D721Med (cell line): ENCODE results near the gene TUBB8.

Experiments used
- DNase-seq: peaks from one replicate; pipeline ENCODE4 v3.0.0; 2011; ENCODE audit warnings: low spot score; ENCODE audit not compliant: insufficient read length
- FAIRE-seq: peaks from 2 replicates; lab custom pipeline; 2011; peaks lifted over from hg19 to GRCh38; lab: Jason Lieb, UNC
- TF ChIP-seq, protein P1 (sequence below): IDR thresholded peaks from 2 replicates; pipeline ENCODE4 v1.5.1; 2012; ENCODE audit warnings: mild to moderate bottlenecking, control low read depth; ENCODE audit not compliant: insufficient read depth; ENCODE audit errors: missing control alignments

The TUBB8 gene

DNA sequence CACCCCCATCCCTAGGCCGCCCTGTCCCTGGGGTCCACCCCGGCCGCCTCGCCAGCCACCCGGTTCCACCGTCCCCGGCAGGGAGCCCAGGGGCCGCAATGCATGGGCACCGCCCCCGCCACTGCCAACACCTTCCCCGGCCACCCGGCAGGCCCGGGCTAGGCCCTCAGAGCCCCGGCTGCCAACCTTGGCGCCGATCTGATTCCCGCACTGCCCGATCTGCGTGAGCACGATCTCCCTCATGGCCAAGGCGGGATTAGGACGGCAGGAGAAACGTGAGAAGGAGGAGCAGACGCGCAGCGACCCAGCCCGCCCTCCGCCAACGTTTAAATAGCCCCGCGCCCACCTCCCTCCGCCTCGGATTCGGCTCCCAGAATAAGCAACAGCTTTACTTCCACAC lies at the start of gene TUBB8:
TSS of gene TUBB8 (minus strand) at position 301 of the 400 bp plus-strand sequence. CDS start at position 243, 58 bp downstream.
- DNase-seq = no peak
- TF ChIP-seq, protein P1, sequence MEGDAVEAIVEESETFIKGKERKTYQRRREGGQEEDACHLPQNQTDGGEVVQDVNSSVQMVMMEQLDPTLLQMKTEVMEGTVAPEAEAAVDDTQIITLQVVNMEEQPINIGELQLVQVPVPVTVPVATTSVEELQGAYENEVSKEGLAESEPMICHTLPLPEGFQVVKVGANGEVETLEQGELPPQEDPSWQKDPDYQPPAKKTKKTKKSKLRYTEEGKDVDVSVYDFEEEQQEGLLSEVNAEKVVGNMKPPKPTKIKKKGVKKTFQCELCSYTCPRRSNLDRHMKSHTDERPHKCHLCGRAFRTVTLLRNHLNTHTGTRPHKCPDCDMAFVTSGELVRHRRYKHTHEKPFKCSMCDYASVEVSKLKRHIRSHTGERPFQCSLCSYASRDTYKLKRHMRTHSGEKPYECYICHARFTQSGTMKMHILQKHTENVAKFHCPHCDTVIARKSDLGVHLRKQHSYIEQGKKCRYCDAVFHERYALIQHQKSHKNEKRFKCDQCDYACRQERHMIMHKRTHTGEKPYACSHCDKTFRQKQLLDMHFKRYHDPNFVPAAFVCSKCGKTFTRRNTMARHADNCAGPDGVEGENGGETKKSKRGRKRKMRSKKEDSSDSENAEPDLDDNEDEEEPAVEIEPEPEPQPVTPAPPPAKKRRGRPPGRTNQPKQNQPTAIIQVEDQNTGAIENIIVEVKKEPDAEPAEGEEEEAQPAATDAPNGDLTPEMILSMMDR = no peak
- FAIRE-seq = no peak

DNA sequence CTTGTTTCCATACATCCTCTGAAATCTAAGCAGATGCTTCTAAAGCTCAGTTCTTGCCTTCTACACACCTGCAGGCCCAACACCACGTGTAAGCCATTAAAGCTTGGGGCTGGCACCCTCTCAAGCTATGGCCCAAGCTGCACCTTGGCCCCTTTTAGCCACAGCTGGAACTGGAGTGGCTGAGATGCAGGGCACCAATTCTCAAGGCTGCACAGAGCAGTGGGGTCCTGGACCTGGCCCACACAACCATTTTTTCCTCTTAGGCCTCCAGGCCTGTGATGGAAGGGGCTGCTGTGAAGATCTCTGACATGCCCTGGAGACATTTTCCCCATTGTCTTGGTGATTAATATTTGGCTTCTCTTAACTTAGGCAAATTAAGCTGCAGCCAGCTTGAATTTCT lies 47.4 kb upstream of the TUBB8 start:
- no peak for DNase-seq
- FAIRE-seq = no peak
- TF ChIP-seq, protein P1 = no peak

DNA sequence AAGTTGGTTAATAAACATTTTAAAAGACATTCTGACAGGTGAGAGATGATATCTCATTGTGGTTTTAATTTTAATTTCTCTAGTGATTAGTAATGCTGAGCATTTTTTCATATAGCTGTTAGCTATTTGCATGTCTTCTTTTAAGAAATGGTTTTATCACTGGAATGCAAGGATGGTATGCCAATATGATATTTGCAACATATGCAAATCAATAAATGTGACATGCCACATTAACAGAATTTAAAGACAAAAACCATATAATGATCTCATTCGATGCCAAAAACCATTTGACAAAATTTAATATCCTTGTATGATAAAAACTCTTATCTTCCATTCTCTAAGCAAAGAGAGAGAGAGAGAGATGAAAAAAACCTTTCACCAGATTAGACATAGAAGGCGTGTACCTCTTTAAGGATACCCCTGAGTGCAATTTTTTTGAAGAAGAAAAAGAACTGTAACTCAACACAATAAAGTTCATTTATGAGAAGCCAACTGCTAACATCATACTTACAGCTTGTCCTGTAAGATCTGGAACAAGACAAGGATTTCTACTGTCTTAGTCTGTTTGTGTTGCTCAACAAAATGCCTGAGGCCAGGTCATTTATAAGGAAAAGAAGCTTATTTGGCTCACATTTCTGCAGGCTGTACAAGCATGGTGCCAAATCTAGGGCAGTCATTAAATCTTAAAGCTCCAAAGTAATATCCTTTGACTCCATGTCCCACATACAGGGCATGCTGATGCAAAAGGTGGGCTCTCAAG lies 46.4 kb upstream of the TUBB8 start:
- DNase-seq = no peak
- FAIRE-seq = no peak
- TF ChIP-seq, protein P1 = no peak

DNA sequence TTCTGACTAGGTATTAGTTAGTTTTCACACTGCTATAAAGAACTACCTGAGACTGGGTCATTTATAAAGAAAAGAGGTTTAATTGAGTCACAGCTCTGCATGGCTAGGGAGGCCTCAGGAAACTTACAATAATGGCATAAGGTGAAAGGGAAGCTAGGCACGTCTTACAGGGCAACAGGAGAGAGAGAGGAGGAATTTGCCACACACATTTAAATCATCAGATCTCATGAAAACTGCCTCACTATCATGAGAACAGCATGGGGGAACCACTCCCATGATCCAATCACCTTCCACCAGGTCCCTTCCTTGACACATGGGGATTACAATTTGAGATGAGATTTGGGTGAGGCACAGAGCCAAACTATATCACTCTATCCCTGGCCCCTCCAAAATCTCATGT lies 45.5 kb upstream of the TUBB8 start:
- TF ChIP-seq, protein P1 = no peak
- DNase-seq (no peak), FAIRE-seq (no peak)

DNA sequence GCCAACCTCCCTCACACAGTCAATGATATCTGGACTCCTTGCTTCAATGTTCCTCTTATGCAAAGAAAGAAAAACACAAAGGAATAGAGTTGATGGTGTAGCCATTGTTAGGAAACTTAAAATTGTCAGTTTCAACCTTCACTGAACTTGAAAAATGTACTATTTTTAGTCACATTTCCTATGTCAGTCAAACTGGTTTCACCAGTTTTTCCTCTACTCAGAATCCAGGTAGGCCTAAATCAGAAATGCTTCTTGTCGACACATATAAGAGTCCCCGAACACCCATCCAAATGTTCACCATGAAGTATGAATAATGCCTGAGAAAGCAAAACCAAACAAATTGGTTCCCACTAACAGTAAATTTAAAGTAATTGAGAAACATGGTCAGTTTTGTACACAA lies 43.8 kb upstream of the TUBB8 start:
- TF ChIP-seq, protein P1 = no peak
- FAIRE-seq (no peak), DNase-seq (no peak)

DNA sequence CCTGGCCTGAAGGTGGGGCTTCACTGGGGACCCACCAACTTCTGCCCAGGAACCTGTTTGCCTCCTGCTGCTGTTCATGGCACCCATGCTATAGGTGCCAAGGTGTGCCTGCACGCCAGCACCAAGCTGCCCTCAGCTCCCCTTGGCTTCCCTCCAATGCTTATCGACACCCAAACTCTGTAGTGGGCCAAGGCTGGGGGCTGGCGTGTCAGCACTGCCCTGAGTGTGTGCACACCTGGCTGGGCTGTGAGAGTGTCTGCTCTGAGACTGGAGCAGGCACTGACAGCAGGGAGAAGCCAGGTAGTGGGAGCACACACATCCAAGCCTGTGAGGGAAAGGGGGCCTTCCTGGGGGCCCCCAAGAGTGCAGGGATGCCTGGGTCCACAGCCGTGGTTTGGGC lies 43.1 kb upstream of the TUBB8 start:
- DNase-seq (no peak), FAIRE-seq (no peak)

More for the DNA sequence above, 43.1 kb upstream of the TUBB8 start:
- TF ChIP-seq, protein P1 = no peak
